ENCODE measurements around the gene CLASRP.
A peak's percentile ranks its signal among the peaks of the same experiment; 100 is the strongest.
"Not testable (repeated sequence)": the region's sequence is repeated elsewhere in the genome, so short reads cannot be mapped to it uniquely, and the experiment has no call there.

Gene CLASRP

GRCh38 chr19:45103508-45104319, 64.9 kb downstream of the CLASRP start:
- no peak for DNase-seq (ENCODE audit: low spot score)

GRCh38 chr19:45104658-45105349, 66.0 kb downstream of the CLASRP start:
- DNase-seq (ENCODE audit: low spot score), result no peak

- not testable (repeated sequence) for DNase-seq (ENCODE audit: low spot score)
These were observed 67.5 kb downstream of the CLASRP start for GRCh38 chr19:45106363-45106762.

GRCh38 chr19:45107621-45108150, 68.8 kb downstream of the CLASRP start:
- DNase-seq (ENCODE audit: low spot score), result no peak

- DNase-seq (ENCODE audit: low spot score), result no peak
These were observed 72.0 kb downstream of the CLASRP start for GRCh38 chr19:45110851-45111266.

GRCh38 chr19:45112111-45112827, 73.4 kb downstream of the CLASRP start:
- DNase-seq (ENCODE audit: low spot score), result no peak

- DNase-seq (ENCODE audit: low spot score), result no peak
These were observed 74.8 kb downstream of the CLASRP start for GRCh38 chr19:45113628-45114027.

GRCh38 chr19:45114116-45114515, 75.3 kb downstream of the CLASRP start:
- DNase-seq (ENCODE audit: low spot score), result no peak

GRCh38 chr19:45115809-45116615, 77.2 kb downstream of the CLASRP start:
- no peak for DNase-seq (ENCODE audit: low spot score)

- peak; percentile 18 for DNase-seq (ENCODE audit: low spot score)
These were observed 78.3 kb downstream of the CLASRP start for GRCh38 chr19:45117167-45117594.

GRCh38 chr19:45117671-45118070, 78.8 kb downstream of the CLASRP start:
- DNase-seq (ENCODE audit: low spot score), result no peak

- no peak for DNase-seq (ENCODE audit: low spot score)
These were observed 79.3 kb downstream of the CLASRP start for GRCh38 chr19:45118106-45118505.

- not testable (repeated sequence) for DNase-seq (ENCODE audit: low spot score)
These were observed 79.9 kb downstream of the CLASRP start for GRCh38 chr19:45118591-45119355.

- DNase-seq (ENCODE audit: low spot score), result no peak
These were observed 80.7 kb downstream of the CLASRP start for GRCh38 chr19:45119582-45119981.

Measured in CD4-positive, alpha-beta T cell treated with Interleukin-2 at 100 ng/mL for 4 hours (primary cell).